SK-N-SH treated with all-trans-retinoic acid at 6 μM for 48 hours (cell line): ENCODE results near the gene TLCD3A.
"Not testable (repeated sequence)": the region's sequence is repeated elsewhere in the genome, so short reads cannot be mapped to it uniquely, and the experiment has no call there.

Source experiments
- ATAC-seq: fragments of 200-7000 bp; cut with Tn5 transposase; 3 replicates; pipeline ENCODE4 v1.9.1; 2020; ENCODE audit warnings: mild to moderate bottlenecking, moderate library complexity
- ARNTL ChIP-seq: fragments of 450-650 bp; formaldehyde crosslinking; IDR thresholded peaks from 2 replicates; pipeline ENCODE4 v1.5.0; 2020; ENCODE audit warnings: low read depth, mild to moderate bottlenecking, moderate library complexity, borderline replicate concordance
- BACH2 ChIP-seq: fragments of 250-450 bp; sonication (Bioruptor Pico); IDR thresholded peaks from 2 replicates; pipeline ENCODE4 v1.9.0; 2021; ENCODE audit warnings: mild to moderate bottlenecking, borderline replicate concordance
- CSDC2 ChIP-seq: fragments of 250-450 bp; sonication (Bioruptor Pico); IDR thresholded peaks from 2 replicates; pipeline ENCODE4 v1.5.0; 2020; ENCODE audit warnings: mild to moderate bottlenecking, moderate library complexity
- ISL1 ChIP-seq: fragments of 250-450 bp; sonication (Bioruptor Pico); IDR thresholded peaks from 2 replicates; pipeline ENCODE4 v2.1.2; 2022; ENCODE audit warnings: mild to moderate bottlenecking, moderate library complexity
- OSR1 ChIP-seq: fragments of 250-450 bp; sonication (Bioruptor Pico); IDR thresholded peaks from 2 replicates; pipeline ENCODE4 v1.8.0; 2022; ENCODE audit warnings: moderate library complexity, mild to moderate bottlenecking, inconsistent platforms
- SNAI2 ChIP-seq: fragments of 250-450 bp; sonication (Bioruptor Pico); IDR thresholded peaks from 2 replicates; pipeline ENCODE4 v1.5.0; 2020; ENCODE audit warnings: mild to moderate bottlenecking, moderate library complexity
- TCF4 ChIP-seq: fragments of 250-450 bp; sonication (Bioruptor Pico); IDR thresholded peaks from 2 replicates; pipeline ENCODE4 v1.8.0; 2021; ENCODE audit warnings: mild to moderate bottlenecking, moderate library complexity, borderline replicate concordance
- TOX ChIP-seq: fragments of 250-450 bp; sonication (Bioruptor Pico); IDR thresholded peaks from 2 replicates; pipeline ENCODE4 v1.8.0; 2021; ENCODE audit warnings: mild to moderate bottlenecking, moderate library complexity, borderline replicate concordance
- ZC3H10 ChIP-seq: fragments of 250-450 bp; sonication (Bioruptor Pico); IDR thresholded peaks from 2 replicates; pipeline ENCODE4 v1.5.1; 2021; ENCODE audit warnings: mild to moderate bottlenecking, moderate library complexity
- ZFP3 ChIP-seq: fragments of 250-450 bp; sonication (Bioruptor Pico); IDR thresholded peaks from 2 replicates; pipeline ENCODE4 v1.5.0; 2020; ENCODE audit warnings: mild to moderate bottlenecking, moderate library complexity
- ZNF565 ChIP-seq: fragments of 450-650 bp; formaldehyde crosslinking; conservative IDR thresholded peaks from 2 replicates; pipeline ENCODE4 v1.5.0; 2020; ENCODE audit warnings: low read depth, mild to moderate bottlenecking, moderate library complexity
- ZNF70 ChIP-seq: fragments of 450-650 bp; formaldehyde crosslinking; IDR thresholded peaks from 2 replicates; pipeline ENCODE4 v1.5.0; 2020; ENCODE audit warnings: mild to moderate bottlenecking, moderate library complexity
- ZNF8 ChIP-seq: fragments of 450-650 bp; formaldehyde crosslinking; IDR thresholded peaks from 2 replicates; pipeline ENCODE4 v1.5.0; 2020; ENCODE audit warnings: mild to moderate bottlenecking, moderate library complexity
- TF ChIP-seq, protein P1 (sequence below): fragments of 250-450 bp; sonication (Bioruptor Pico); IDR thresholded peaks from 2 replicates; pipeline ENCODE4 v1.8.0; 2021; ENCODE audit warnings: low read depth, mild to moderate bottlenecking, moderate library complexity, borderline replicate concordance
- TF ChIP-seq, protein P2 (sequence below): fragments of 250-450 bp; sonication (Bioruptor Pico); IDR thresholded peaks from 2 replicates; pipeline ENCODE4 v1.8.0; 2020; ENCODE audit warnings: mild to moderate bottlenecking, moderate library complexity, borderline replicate concordance
- TF ChIP-seq, protein P3 (sequence below): fragments of 250-450 bp; sonication (Bioruptor Pico); IDR thresholded peaks from 2 replicates; pipeline ENCODE4 v1.5.1; 2021; ENCODE audit warnings: mild to moderate bottlenecking, moderate library complexity
- TF ChIP-seq, protein P4 (sequence below): fragments of 250-450 bp; sonication (Bioruptor Pico); IDR thresholded peaks from 2 replicates; pipeline ENCODE4 v1.5.0; 2020; ENCODE audit warnings: mild to moderate bottlenecking, moderate library complexity
- TF ChIP-seq, protein P5 (sequence below): fragments of 250-450 bp; sonication (Bioruptor Pico); IDR thresholded peaks from 2 replicates; pipeline ENCODE4 v1.5.1; 2020; ENCODE audit warnings: low read depth, mild to moderate bottlenecking, moderate library complexity

The TLCD3A gene

DNA sequence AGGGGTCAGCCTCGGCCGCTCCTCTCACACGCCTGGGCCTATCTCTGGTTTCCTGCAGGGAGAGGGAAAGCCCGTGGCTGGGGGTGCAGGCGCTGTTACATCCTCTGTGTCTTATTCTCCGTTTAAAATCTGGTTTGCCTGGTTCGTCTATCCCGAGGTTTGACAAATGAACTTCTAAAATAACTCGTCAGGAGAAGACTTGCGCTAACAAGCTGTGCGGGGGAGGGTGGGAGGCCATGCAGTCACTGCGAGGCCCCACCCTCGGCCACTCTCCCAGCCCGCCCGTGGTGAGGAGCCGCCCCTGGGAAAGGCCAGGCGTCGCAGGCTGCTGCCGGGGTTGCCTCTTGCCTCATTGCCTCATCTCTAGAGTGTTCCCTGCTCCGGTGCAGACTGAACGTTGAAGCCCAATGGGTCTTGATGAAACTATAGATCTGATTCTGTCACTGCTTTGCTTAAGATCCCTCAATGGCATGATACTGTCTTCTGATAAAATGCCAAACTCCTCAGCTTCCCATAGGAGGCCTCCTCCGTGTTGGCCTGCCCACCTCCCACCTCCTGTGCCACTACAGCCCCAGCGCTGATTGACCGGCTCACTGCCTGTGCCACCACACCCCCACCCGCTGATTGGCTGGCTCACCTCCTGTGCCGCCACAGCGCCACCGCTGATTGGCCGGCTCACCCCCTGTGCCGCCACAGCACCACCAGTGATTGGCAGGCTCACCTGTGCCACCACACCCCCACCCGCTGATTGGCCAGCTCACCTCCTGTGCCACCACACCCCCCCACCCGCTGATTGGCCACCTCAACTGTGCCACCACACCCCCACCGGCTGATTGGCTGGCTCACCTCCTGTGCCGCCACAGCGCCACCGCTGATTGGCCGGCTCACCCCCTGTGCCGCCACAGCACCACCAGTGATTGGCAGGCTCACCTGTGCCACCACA, 57.8 kb downstream of the TLCD3A start:
- not testable (repeated sequence) for ATAC-seq

DNA sequence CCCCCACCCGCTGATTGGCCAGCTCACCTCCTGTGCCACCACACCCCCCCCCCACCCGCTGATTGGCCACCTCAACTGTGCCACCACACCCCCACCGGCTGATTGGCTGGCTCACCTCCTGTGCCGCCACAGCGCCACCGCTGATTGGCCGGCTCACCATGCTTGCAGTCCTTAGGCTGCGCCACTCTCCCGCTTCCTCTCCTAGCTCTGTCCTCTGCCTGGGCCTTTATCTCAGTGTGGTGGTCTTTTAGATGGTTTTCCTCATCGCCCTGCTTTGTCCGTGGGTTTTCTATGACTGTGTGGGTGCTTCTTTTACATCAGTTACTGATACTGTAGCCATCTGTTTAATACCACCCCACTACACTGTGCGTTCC, 58.5 kb downstream of the TLCD3A start:
- not testable (repeated sequence) for ATAC-seq

DNA sequence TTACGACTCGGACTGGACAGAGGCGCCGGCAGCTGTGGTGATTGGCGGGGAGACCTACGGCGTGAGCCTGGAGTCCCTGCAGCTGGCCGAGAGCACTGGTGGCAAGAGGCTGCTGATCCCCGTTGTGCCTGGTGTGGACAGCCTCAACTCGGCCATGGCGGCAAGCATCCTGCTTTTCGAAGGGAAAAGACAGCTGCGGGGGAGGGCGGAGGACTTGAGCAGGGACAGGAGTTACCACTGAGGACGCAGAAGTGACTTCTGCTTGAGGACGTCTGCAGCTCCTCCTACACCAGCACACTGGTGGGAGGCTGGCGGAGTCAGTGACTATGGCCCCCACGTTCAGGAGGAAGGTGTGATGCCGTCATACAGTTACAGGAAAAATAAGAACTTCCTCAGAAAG, 59.4 kb downstream of the TLCD3A start:
- TF ChIP-seq ZC3H10 (CRISPR knock-in tag) (no peak), ISL1 (CRISPR knock-in tag) (no peak), TCF4 (no peak), OSR1 (CRISPR knock-in tag) (no peak), ARNTL (no peak), ZNF565 (CRISPR knock-in tag) (no peak), BACH2 (no peak), TOX (no peak), ZFP3 (no peak), SNAI2 (CRISPR knock-in tag) (no peak)
- TF ChIP-seq, protein P1, sequence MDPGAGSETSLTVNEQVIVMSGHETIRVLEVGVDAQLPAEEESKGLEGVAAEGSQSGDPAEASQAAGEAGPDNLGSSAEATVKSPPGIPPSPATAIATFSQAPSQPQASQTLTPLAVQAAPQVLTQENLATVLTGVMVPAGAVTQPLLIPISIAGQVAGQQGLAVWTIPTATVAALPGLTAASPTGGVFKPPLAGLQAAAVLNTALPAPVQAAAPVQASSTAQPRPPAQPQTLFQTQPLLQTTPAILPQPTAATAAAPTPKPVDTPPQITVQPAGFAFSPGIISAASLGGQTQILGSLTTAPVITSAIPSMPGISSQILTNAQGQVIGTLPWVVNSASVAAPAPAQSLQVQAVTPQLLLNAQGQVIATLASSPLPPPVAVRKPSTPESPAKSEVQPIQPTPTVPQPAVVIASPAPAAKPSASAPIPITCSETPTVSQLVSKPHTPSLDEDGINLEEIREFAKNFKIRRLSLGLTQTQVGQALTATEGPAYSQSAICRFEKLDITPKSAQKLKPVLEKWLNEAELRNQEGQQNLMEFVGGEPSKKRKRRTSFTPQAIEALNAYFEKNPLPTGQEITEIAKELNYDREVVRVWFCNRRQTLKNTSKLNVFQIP (CRISPR knock-in tag), result no peak
- TF ChIP-seq, protein P2, sequence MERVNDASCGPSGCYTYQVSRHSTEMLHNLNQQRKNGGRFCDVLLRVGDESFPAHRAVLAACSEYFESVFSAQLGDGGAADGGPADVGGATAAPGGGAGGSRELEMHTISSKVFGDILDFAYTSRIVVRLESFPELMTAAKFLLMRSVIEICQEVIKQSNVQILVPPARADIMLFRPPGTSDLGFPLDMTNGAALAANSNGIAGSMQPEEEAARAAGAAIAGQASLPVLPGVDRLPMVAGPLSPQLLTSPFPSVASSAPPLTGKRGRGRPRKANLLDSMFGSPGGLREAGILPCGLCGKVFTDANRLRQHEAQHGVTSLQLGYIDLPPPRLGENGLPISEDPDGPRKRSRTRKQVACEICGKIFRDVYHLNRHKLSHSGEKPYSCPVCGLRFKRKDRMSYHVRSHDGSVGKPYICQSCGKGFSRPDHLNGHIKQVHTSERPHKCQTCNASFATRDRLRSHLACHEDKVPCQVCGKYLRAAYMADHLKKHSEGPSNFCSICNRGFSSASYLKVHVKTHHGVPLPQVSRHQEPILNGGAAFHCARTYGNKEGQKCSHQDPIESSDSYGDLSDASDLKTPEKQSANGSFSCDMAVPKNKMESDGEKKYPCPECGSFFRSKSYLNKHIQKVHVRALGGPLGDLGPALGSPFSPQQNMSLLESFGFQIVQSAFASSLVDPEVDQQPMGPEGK, result no peak
- TF ChIP-seq, protein P3, sequence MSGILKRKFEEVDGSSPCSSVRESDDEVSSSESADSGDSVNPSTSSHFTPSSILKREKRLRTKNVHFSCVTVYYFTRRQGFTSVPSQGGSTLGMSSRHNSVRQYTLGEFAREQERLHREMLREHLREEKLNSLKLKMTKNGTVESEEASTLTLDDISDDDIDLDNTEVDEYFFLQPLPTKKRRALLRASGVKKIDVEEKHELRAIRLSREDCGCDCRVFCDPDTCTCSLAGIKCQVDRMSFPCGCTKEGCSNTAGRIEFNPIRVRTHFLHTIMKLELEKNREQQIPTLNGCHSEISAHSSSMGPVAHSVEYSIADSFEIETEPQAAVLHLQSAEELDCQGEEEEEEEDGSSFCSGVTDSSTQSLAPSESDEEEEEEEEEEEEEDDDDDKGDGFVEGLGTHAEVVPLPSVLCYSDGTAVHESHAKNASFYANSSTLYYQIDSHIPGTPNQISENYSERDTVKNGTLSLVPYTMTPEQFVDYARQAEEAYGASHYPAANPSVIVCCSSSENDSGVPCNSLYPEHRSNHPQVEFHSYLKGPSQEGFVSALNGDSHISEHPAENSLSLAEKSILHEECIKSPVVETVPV (CRISPR knock-in tag), result no peak
- TF ChIP-seq, protein P4, sequence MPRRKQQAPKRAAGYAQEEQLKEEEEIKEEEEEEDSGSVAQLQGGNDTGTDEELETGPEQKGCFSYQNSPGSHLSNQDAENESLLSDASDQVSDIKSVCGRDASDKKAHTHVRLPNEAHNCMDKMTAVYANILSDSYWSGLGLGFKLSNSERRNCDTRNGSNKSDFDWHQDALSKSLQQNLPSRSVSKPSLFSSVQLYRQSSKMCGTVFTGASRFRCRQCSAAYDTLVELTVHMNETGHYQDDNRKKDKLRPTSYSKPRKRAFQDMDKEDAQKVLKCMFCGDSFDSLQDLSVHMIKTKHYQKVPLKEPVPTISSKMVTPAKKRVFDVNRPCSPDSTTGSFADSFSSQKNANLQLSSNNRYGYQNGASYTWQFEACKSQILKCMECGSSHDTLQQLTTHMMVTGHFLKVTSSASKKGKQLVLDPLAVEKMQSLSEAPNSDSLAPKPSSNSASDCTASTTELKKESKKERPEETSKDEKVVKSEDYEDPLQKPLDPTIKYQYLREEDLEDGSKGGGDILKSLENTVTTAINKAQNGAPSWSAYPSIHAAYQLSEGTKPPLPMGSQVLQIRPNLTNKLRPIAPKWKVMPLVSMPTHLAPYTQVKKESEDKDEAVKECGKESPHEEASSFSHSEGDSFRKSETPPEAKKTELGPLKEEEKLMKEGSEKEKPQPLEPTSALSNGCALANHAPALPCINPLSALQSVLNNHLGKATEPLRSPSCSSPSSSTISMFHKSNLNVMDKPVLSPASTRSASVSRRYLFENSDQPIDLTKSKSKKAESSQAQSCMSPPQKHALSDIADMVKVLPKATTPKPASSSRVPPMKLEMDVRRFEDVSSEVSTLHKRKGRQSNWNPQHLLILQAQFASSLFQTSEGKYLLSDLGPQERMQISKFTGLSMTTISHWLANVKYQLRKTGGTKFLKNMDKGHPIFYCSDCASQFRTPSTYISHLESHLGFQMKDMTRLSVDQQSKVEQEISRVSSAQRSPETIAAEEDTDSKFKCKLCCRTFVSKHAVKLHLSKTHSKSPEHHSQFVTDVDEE, result no peak
- TF ChIP-seq, protein P5, sequence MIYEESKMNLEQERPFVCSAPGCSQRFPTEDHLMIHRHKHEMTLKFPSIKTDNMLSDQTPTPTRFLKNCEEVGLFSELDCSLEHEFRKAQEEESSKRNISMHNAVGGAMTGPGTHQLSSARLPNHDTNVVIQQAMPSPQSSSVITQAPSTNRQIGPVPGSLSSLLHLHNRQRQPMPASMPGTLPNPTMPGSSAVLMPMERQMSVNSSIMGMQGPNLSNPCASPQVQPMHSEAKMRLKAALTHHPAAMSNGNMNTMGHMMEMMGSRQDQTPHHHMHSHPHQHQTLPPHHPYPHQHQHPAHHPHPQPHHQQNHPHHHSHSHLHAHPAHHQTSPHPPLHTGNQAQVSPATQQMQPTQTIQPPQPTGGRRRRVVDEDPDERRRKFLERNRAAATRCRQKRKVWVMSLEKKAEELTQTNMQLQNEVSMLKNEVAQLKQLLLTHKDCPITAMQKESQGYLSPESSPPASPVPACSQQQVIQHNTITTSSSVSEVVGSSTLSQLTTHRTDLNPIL, result no peak
- no peak for ATAC-seq

DNA sequence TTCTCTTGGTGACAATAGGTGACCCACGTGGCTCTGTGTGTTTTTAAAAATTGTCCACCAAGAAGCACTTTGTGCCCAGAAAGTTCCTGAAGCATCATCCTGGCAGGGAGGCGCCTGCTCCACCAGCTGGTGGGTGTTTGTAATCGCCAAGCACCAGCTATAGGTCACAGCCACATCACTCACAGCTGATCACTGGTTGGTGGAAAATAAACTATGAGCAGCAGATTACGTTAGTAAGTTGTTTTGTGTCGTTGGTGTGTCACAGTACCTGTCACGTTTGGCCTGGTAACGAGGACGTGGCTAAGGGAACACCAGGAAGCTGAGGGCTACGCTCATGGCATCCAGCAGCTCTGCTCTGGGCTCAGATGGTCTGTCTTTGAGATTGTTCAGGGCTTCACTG, 59.9 kb downstream of the TLCD3A start:
- ATAC-seq, result no peak
- TF ChIP-seq CSDC2 (CRISPR knock-in tag) (no peak), SNAI2 (CRISPR knock-in tag) (no peak), ARNTL (no peak), ZNF70 (CRISPR knock-in tag) (no peak), ZNF565 (CRISPR knock-in tag) (no peak), TCF4 (no peak), TOX (no peak), ZNF8 (CRISPR knock-in tag) (no peak), ZFP3 (no peak), BACH2 (no peak)
- TF ChIP-seq, protein P4, result no peak
- TF ChIP-seq, protein P1 (CRISPR knock-in tag), result no peak
